NCI-H146 treated with DMSO at 0.1 percent for 48 hours (cell line): ENCODE data around the gene TDG.

Source experiments
- DNase-seq: peaks from one replicate; lab custom pipeline; 2025; ENCODE audit not compliant: unreplicated experiment; lab: John Stamatoyannopoulos, UW

The TDG gene

GRCh38 chr12:103965590-103966504 lies at the start of gene TDG:
TDG (plus strand) TSS chr12:103965872; CDS start chr12:103966038, 166 bp downstream.
- DNase-seq: peak; percentile 96

GRCh38 chr12:103917873-103918272 lies 47.8 kb upstream of the TDG start:
- no peak for DNase-seq

- peak; percentile 83 for DNase-seq
These were observed 40.7 kb upstream of the TDG start for GRCh38 chr12:103924761-103925641.

GRCh38 chr12:103928682-103929045 lies 37.0 kb upstream of the TDG start:
- DNase-seq: no peak

GRCh38 chr12:103929046-103929783 lies 36.5 kb upstream of the TDG start:
- peak; percentile 95 for DNase-seq

- DNase-seq: no peak
These were observed 36.0 kb upstream of the TDG start for GRCh38 chr12:103929784-103930033.

GRCh38 chr12:103930034-103930786 lies 35.5 kb upstream of the TDG start, which contains the start of gene HSP90B1:
HSP90B1 (plus strand) TSS chr12:103930410; CDS start chr12:103930516, 106 bp downstream.
- DNase-seq: peak; percentile 99

- no peak for DNase-seq
These were observed 34.6 kb upstream of the TDG start for GRCh38 chr12:103930787-103931735.

- DNase-seq: no peak
These were observed 32.4 kb upstream of the TDG start for GRCh38 chr12:103933237-103933636.

- DNase-seq: no peak
These were observed 29.0 kb upstream of the TDG start for GRCh38 chr12:103936679-103937078.

GRCh38 chr12:103944964-103945363 lies 20.7 kb upstream of the TDG start:
- DNase-seq: no peak

- DNase-seq: no peak
These were observed 17.7 kb upstream of the TDG start for GRCh38 chr12:103947871-103948555.

- DNase-seq: no peak
These were observed 16.8 kb upstream of the TDG start for GRCh38 chr12:103948746-103949406.

- DNase-seq: no peak
These were observed 13.2 kb upstream of the TDG start for GRCh38 chr12:103952497-103952896.

- no peak for DNase-seq
These were observed 9.7 kb upstream of the TDG start for GRCh38 chr12:103955811-103956508.

- no peak for DNase-seq
These were observed 9.1 kb upstream of the TDG start for GRCh38 chr12:103956509-103957027.

GRCh38 chr12:103957865-103958388 lies 7.7 kb upstream of the TDG start:
- DNase-seq: no peak
